Stimulated activated CD8-positive, alpha-beta memory T cell treated with anti-CD3 and anti-CD28 coated beads, Interleukin-4, amount 100 ng/mL, for 24 hours (primary cell): ENCODE results near the gene PAK4.

Experiments used
- DNase-seq: peaks from one replicate; pipeline ENCODE4 v3.0.0-alpha.2; 2020; ENCODE audit warnings: low read depth

Gene PAK4

DNA sequence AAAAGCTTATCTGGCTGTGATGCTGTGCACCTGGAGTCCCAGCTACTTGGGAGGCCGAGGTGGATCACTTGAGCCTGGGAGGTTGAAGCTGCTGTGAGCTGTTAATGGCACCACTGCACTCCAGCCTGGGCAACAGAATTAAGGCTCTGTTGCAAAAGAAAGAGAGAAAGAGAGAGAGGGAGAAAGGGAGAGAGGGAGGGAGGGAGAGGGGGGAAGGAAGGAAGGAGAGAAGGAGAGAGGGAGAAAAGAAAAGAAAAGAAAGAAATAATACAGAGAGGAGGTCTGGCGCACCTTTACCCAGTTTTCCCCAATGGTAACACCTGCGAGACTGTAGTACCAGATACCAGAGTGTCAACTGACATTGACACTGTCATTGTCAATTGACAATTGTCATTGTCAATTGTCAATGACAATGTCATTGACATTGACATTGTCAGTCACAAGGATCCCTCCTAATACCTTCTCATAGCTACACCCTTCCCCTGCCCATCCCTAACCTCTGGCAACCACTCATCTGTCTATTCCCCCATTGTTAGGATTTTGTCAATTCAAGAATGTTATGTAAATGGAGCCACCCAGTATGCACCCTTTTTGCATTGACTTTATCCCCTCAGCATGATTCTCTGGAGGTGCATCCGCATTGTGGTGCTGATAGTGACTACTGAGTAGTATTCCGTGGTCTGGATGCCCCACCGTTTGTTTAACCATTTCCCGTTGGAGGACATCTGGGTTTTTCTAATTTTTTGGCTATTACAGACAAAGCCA is 21.3 kb downstream of the PAK4 start:
- DNase-seq = no peak

DNA sequence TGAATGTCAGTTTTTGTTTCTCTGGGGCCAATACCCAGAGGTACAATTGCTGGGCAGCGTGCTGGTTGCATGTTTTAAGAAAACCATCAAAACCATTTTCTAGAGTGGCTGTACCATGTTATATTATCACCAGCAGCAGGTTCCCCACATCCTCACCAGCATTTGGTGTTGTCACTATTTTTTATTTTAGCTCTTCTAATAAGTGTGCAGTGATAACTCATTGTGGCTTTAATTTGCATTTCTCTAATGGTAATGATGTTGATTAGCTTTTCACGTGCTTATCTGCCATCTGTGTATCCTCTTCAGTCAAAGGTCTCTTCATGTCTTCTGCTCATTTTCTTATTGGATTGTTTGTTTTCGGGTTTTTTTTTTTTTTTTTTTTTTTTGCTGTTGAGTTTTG is 21.9 kb downstream of the PAK4 start:
- DNase-seq = no peak

DNA sequence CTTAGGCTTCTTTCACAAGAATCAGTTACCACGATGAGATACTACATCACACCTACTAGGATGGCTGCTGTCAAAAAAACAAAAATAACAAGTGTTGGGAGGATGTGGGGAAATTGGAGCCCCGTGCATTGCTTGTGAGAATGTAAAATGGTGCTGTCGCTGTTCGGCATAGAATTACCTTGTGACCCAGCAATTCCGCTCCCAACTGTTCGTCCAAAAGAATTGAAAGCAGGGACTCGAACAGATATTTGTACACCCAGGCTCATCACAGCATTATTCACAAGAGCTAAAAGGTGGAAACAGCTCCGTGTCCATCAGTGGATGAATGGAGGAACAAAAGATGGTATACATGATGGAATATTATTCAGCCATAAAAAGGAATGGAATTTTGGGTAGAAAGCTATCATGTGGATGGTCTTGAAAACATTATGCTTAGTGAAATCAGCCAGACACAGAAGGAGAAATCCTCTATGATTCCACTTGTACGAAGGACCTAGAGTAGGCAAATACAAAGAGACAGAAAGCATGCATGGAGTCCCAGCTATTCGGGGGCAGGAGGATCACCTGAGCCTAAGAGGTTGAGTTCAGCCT is 23.4 kb downstream of the PAK4 start:
- no peak for DNase-seq

DNA sequence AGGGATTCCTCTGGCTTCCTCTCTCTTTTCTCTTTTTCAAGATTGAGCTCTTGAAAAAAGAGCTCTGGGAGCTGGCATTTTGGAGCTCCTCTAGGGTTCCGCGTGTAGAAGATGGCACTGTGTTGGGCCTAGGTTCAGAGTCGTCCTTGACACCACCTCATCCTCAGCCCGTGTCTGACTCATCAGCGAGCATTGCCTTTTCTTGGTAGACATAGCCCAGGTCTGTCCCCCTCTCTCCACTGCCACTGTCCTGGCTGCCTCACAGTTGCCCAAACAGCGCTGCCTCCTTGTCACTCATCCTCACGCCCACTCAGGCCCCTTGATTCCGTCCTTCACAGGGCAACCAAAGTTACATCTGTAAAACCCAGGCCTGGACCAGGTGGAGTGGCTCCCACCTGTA is 24.6 kb downstream of the PAK4 start:
- DNase-seq = no peak

DNA sequence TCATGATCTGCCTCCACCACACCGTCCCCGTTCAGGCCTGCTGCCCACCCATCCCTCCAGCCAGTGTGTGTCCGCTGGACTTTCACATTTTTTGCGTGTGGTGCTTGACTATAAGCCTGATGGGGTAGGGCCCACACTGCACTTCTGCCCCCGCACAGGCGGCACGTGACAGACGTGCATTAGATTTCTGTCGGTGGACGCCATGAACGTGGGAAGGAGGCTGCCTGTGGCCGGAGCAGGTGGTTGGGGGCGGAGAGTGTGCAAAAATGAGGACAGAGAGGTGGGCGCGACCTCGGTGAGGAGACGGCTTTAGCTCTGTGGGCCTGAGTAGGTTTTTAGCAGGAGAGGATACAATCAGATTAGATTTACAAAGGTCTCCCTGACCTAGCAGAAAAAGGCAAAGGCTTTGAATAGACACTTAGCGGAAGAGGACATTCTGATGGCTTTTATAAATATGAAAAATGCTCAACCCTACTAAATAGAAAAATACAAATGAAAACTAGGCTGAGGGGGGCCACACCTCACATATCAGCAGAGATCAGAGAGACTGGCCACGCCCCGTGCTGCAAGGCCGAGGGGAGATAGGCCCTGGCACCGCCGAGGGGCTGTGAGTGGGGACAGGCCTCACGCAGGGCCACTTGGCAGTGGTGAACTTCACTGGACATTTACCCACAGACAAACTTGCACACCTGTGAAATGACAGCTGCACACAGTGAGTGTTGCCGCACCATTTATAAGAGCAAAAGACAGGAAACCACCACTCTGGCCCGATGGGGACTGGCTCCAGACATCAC is 25.4 kb downstream of the PAK4 start:
- DNase-seq = no peak

DNA sequence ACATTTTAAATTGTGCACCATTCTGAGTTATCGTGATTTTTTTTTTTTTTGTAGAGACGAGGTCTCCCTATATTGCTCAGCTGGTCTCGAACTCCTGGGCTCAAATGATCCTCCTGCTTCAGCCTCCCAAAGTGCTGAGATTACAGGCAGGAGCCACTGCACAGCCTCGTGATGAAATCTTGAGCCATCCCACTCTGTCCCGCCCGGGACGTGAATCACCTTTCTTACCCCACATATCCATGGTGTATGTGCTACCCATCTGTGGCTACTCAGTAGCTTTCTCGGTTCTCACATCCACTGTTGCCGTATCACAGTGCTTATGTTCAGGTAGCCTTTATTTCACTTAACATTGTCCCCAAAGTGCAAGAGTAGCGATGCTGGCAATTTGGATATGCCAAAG is 26.5 kb downstream of the PAK4 start:
- no peak for DNase-seq

DNA sequence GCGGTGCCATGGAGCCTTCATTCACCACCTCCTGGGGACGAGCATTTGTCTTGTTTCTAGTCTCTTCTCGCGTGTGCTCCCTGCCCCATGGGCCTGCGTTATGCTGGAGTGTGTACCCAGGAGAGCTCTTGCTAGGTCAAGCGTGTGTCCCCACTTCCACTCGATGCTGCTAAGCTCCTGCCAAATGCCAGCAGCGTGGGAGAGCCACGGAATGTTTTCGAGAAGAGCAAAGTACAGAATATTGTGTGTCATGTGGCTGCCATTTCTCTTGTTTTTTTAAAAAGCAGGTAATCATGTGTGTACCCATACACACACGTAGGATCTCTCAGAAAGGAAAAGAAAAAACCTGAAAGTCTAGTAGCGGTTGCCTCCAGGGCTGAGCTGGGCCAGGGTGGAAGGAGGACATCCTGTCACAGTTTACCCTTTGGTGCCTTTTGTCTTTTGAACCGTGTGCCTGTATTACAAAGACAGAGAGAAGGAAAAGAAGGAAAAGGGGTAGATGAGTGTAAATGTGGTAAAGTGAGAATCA is 28.6 kb downstream of the PAK4 start:
- DNase-seq = no peak

DNA sequence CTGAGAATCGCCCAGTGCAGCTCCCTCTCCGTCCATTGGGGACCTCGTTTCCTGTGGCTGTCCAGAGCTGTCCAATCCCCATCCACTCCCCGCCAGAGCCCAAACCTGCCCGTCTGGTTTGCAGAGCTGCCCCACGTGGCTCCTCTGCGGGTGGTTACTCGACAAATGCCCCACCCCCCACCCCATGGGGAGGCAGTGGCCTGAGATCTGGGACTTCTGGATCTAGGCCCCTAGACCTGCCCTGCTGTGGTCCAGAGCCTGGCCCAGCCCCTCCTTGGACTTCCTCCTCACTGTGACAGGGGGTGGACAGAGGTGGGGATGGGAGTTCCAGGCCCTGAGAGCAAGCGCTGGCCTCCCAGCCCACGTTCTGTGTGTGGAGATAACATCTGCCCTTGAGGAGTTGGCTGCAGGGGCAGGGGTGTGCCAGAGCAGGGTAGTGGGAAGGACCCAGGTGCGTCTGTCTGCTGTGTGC is 29.1 kb downstream of the PAK4 start:
- DNase-seq = no peak

DNA sequence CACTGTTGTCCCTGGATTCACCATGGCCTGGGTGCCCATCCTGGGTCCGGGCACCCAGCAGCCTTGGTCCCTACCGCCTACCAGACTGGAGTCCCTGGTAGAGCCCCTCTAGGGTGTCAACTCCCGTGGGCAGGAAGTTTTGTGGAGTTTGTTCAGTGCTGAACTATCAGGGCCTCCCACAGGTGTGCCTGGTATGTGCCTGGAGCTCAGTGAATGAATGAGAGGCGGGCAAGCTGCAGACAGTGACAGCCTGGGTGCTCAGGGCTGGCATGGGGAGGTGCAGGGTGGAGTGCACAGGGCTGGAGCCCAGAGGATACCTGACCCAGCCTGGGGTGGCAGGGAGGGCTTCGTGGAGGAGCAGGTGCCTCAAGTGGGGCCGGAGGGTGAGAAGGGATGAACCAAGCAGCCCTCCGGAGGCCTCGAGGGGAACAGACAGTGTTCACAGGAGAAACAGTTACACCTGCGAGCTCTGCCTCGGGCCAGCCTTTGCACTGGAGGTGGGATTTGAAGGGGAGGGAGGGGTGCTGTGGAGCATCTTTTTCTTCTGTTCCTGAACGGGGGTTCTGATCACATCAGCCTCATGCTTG is 29.6 kb downstream of the PAK4 start:
- no peak for DNase-seq

DNA sequence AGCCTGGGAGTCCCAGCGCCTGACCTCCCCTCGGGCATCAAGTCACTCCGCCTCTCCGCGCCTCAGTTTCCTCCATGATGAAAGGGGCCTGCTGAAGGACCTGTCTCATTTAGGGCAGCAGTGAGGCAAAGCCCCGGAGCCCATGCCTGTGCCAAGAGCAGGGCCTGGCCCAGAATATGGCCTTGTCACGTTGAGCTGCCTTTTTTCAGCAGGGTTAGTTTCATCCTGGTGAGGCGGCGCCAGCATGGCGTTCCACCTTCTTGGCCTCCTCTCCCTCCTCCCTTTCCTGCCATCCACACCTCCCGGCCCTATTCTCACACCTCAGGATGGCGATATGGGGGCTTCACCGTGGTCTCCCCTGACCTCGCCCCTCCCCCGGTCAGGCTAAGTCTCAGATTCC is 30.2 kb downstream of the PAK4 start:
- no peak for DNase-seq

DNA sequence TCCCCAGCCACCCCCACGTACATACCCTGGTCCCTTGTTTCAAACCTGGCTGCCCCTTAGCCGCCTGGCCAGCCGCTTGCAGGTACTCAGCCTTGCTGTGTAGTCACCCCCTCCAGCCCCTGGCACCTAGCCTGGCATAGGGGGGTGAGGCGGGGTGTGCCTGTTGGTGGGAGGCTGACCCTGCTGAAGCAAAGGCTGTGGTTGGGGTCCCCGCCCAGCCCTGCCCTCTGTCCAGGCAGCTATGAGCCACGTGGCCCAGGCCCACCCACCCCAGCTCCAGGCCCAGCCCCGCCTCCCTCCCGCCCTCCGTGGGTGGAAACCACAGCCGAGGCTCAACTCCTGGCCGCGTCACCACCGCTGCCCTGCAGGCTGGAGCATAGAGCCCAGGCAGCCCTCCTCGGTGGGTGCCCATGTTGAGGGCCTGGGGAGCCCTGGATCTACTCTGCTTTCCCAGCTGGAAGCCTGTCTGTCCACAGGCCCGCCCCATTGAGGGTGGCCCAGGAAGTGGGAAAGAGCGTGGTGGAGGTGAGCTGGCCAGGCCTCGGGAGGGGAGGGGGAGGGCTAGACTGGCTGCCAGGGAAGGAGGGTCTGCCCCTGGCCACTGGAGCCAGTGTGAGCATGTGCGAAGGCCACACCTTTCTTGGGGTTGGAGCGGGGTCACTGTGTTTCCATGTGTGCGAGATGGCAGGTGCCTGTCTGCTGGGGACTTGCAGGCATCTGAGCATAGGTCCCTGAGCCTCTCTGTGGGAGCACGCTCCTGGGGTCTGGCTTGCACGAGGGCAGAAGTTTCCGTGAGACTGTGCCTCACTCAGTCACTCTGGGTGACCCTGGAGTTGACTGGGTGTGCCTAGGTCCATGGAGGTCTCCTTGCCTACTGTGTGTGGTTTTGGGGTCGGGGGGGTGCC is 31.0 kb downstream of the PAK4 start:
- no peak for DNase-seq

DNA sequence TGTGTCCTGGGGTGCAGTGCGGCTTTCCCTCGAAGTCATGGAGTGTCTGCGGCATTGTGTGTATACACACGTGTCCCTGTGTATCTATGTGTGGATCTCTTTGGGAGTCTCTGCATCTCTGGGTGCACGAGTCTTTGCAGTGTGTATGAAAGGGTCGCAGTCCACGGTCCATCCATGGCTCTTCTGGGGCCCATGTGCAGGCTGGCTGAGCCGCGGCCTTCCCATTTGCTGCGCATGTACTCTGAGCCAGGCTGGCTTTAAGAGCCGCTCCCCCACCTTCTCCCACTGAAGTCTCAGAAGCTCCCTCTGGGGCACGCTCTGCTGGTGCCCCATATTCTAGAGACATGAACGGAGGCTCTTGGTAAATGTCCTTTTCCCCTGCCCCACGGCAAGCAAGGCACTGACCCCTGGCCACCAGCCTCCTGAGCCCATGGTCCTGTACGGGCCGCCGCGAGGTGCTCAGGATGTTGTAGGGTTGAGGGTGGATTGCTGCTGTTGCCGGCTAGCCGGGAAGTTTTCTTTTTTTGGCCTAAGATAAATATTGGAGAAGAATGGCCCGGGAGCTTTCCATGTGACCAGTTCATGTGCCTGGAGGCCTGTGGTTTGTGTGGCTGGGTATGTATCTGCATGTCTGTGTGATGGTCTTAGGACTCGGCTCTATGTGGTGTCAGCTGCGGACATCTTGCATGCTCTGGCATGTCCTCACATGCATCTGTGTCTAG is 31.9 kb downstream of the PAK4 start:
- no peak for DNase-seq

DNA sequence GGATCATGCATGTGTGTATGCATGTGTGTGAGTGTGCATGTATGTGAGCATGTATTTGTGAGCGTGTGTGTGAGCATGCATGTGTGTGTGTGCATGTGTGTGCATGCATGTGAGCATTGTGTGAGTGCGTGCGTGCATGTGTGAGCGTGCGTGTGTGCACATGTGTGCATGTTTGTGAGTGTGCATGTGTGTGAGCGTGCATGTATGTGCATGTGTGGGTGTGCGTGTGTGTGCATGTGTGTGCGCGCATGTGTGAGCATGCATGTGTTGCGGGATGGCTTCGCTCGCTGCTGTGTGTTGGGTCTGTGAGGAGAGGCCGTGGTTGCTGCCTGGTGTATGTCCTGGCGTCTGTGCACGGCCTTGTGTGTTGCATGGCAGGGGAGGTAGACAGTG is 32.4 kb downstream of the PAK4 start:
- DNase-seq = no peak

DNA sequence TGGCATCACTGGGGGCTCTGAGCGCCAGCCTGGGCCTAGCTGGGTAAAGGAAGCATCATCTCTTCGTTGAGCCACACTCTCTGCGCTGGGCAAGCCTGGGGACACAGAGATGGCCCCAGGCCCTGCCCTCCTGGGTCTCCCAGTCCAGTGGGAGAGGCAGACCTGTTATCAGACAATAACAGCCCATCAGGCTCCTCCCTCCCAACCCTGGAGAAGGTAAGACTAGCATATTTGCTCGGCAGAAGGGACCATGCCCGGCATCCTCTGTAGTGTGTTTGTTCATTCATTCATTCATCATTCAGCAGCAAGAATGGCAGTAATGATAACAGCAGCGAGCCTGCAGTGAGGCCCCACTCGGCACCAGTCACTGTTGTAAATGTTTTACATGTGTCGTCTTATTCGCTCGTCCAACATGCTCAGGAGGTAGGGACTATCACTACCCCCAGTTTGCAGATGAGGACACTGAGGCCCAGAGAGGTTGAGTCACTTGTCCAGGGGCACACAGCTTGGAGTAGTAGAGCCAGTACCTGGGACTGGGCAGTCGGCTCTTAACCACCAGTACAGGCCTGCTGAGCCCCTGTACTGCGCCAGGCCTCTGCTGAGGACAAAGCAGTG is 33.2 kb downstream of the PAK4 start:
- no peak for DNase-seq

DNA sequence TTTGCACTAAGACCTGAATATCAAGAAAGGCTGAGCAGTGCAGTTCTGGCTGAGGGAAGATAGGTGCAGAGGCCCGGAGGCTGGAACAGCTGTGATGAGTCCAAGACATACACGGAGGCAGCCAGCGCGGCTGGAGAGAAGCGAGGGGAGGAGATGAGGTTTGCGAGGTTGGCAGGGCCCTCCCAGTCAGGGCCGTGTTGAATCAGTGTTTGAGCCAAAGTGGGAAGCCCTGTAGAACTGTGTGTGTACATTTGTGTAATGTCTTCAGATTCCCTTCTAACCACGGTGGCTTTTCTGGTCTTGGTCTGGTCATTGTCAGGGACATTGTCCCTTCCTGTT is 34.9 kb downstream of the PAK4 start:
- no peak for DNase-seq

DNA sequence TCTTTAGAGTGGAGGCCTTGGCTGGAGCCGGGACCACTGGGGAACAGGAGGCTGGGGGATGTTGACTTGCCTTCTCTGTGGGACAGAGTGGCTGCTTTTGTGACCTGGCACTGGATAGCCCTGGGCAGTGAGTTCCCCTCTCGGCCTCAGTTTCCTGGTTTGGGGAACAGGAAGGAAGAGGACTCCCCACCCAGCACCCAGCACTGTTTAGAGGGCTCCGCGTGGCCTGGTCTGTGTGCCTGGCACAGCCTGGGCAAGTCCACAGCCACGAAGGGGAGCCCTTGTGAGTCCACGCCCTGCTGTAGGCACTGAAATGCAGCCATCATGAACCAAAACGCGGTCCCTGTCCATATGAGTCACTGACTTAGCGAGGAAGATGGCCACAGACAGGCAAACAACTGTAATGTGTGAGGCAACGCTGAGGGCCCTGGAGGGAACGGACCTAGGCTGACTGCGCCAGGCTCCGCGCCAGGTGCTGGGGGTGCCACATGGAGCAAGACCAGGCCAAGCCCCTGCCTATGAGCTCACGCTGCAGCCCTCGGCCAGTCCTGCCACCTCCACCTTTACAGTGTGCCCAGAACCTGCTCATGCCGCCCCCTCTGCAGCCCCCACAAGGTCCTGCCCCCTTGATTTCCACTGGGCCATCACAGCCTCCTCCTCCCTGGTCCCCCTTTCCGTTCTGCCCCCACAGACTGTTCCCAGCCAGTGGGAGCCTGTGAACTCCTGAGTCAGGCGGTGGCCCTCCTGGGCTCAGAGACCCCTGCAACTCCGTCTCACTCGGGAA is 35.5 kb downstream of the PAK4 start:
- no peak for DNase-seq

DNA sequence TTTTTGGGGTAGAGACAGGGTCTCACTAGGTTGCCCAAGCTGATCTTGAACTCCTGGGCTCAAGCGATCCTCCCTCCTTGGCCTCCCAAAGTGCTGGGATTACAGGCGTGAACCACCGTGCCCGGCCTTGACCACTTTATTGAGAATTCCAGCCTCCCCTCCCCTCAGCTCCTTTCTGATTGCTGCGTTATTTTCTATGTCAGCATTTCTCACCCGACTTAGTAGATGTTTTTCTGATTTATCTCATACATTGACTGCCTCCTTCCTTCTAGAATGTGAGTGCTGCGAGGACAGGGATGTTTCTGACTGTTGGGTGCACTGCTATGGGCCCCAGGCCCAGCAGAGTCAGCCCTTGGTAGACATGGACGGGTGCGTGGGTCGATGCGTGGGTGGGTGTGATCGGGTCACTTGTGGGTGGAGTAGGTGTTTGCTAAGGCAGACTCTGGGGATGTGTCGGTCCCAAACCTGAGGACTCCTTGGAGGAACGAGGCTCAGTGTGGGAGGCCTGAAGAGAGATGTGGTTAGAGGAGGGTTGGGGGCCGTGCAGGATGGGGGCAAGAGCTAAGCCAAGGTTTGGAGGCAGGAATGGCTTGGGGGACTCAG is 37.0 kb downstream of the PAK4 start:
- DNase-seq = no peak

DNA sequence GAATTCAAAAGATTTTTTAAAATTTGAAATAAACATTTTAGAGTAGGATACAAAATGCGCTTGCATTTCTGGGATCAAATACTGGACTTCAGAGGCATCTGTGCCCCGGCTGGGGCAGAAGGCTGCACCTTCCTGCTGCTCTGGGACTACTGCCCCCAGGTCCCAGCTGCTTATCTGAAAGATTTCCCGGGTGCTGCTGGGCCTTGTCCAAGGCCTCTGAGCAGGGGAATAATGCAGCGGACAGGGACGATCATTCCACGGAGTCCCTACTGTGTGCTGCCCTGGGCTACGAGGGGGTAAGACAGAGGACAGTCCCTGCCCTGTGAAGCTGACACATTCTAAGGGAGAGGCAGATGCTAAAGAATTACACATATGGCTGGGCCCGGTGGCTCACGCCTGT is 38.0 kb downstream of the PAK4 start:
- DNase-seq = no peak

DNA sequence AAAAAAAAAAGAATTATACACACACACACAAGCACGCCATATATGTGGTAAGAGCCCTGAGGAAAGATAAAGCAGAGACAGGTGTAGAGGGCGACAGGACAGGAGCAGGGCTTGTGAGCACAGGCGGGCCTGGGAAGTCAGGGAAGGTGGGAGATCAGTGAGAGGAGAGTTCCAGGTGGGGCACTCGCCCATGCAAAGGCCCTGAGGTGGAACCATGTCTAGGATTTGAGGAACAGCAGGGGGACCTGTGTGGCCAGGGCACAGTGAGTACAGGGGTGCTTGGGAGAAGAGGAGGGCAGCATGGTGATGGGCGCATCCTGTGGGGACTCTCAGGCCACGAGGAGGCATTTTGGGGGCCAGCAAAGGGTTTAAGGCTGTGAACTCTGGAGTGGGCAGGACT is 38.7 kb downstream of the PAK4 start:
- no peak for DNase-seq
